ENCODE results near the gene FBXO48.

FBXO48 gene

DNA sequence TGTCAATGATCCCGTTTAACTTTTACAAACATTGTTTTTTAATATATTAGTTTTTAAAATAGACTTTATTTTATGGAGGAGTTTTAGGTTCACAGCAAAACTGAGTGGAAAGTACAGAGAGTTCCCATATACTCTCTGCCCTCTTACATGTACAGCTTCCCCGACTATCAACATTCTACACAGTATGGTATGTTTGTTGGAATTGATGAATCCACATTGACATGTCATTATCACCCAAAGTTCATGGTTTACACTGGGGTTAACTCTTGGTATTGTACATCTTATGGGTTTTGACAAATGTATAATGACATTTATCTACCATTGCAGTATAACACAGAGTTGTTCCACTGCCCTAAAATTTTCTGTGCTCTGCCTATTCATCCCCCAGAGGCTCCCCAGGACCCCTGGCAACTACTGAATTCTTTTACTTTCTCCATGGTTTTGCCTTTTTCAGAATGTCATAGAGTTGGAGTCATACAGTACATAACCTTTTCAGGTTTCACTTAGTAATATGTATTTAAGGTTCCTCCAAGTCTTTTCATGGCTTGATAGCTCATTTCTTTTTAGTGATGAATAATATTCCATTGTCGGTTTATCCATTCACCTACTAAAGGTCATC lies 5.8 kb upstream of the FBXO48 start:
- TF ChIP-seq, protein P1, sequence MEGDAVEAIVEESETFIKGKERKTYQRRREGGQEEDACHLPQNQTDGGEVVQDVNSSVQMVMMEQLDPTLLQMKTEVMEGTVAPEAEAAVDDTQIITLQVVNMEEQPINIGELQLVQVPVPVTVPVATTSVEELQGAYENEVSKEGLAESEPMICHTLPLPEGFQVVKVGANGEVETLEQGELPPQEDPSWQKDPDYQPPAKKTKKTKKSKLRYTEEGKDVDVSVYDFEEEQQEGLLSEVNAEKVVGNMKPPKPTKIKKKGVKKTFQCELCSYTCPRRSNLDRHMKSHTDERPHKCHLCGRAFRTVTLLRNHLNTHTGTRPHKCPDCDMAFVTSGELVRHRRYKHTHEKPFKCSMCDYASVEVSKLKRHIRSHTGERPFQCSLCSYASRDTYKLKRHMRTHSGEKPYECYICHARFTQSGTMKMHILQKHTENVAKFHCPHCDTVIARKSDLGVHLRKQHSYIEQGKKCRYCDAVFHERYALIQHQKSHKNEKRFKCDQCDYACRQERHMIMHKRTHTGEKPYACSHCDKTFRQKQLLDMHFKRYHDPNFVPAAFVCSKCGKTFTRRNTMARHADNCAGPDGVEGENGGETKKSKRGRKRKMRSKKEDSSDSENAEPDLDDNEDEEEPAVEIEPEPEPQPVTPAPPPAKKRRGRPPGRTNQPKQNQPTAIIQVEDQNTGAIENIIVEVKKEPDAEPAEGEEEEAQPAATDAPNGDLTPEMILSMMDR (IDR thresholded peaks at IDR 0.05; ENCODE audit: low read depth, low read length, missing control alignments), result no peak
- DNase-seq (ENCODE audit: extremely low read depth, low read depth), result no peak
- H3K4me3 ChIP-seq (replicated peaks; ENCODE audit: low read depth, low read length), result no peak overlapping the region

DNA sequence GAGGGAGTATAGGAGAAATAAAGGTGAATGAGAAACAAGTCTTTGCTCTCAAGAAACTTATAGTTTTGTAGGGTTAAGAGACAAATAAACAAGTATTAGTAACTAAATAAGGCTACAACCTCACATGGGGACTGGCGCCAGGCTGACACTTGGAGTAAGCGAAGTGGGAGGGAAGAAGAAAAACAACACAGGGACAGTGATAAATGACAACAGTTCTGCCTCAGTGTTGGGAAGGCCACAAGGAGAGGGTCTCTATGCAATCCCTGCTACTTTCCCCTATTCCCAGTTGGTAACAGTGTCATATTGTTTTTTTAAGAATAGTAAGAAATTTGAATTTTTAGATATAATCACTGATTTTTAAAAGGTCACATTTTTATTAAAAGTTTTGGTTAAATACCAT lies 4.3 kb upstream of the FBXO48 start:
- no peak for DNase-seq (ENCODE audit: extremely low read depth, low read depth)
- TF ChIP-seq, protein P1 (IDR thresholded peaks at IDR 0.05; ENCODE audit: low read depth, low read length, missing control alignments), result no peak
- H3K4me3 ChIP-seq (replicated peaks; ENCODE audit: low read depth, low read length), result no peak overlapping the region

DNA sequence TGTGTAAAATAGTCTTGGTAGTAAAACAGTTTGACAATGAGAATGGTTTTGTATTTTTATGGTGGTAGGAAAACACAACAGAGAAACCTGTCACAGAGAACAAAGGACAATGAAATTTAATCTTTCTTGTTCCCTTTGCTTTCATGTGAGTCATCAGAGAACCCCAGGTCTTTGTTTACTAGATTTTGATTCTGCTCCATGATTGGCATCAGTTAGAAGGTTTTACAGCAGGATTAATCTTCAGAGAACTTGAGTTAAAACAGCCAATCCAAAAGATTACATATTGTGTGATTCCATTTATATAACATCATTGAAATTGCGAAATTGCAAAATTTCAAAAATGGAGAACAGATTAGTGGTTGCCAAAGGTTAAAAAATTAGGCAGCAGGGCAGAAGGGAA lies 2.8 kb upstream of the FBXO48 start:
- no peak overlapping the region for H3K4me3 ChIP-seq (replicated peaks; ENCODE audit: low read depth, low read length)
- no peak for DNase-seq (ENCODE audit: extremely low read depth, low read depth)
- TF ChIP-seq, protein P1 (IDR thresholded peaks at IDR 0.05; ENCODE audit: low read depth, low read length, missing control alignments), result no peak

DNA sequence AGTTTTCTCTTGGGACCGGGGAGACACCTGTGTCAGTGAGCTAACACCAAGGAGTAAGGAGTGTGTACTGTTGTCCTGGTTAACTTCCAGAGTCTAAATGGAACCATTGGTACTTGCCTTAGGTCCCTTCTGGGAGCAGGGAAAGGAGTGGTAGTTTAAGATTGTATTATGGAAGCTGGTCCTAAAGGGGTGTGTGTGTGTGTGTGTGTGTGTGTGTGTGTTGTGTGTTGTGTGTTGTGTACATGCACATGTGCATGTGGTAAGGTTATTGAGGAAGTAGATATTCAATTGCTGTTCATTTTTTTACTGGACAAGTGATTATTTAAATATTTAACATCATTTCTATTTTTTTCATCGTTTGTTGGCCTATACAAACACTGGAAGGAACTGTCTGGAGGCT lies 1.7 kb upstream of the FBXO48 start:
- no peak for DNase-seq (ENCODE audit: extremely low read depth, low read depth)
- no peak overlapping the region for H3K4me3 ChIP-seq (replicated peaks; ENCODE audit: low read depth, low read length)
- TF ChIP-seq, protein P1 (IDR thresholded peaks at IDR 0.05; ENCODE audit: low read depth, low read length, missing control alignments), result no peak

DNA sequence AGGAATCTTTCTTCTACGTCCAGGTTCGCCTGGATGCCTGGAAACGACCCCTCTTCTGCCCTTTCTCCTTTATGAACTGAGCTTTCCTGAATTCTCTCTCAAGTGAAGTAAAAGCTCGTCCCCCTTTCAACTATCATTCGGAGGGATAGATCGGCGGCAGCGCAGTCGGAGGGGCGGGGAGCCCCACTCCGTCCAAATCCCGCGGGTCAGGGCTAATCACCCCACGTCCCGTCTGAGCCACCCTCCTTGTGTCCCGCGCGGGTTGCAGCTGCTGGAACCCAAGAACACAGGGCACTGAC lies 367 bp downstream of the FBXO48 start:
- DNase-seq (ENCODE audit: extremely low read depth, low read depth), result no peak
- TF ChIP-seq, protein P1 (IDR thresholded peaks at IDR 0.05; ENCODE audit: low read depth, low read length, missing control alignments), result no peak
- peak overlapping the region; percentile 77 for H3K4me3 ChIP-seq (replicated peaks; ENCODE audit: low read depth, low read length)

DNA sequence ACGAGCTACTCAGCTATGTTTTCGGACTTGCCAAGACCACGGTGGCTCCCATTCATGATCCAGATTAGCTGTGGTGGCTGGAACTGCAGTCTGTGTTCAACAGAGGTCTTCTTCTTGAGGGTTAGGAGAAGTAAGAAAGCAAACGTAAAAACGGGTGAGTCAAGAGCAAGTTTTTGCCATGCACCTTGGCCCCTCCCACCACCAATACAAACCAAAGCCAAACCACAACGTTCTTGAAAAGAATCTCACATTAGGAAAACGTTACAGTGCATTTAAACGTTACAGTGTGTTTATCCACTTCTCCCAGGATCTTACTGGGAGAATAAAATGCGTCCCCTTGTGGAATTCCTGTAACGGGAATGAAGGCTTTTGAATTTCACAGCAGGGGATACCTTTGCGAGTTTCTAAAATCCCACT lies 725 bp downstream of the FBXO48 start:
- H3K4me3 ChIP-seq (replicated peaks; ENCODE audit: low read depth, low read length), result peak overlapping the region; percentile 77
- DNase-seq (ENCODE audit: extremely low read depth, low read depth), result no peak
- TF ChIP-seq, protein P1 (IDR thresholded peaks at IDR 0.05; ENCODE audit: low read depth, low read length, missing control alignments), result no peak
